Measurements from ENCODE around the gene OR6C76.

GRCh38 chr12:55448825-55449224, 22.8 kb downstream of the OR6C76 start:
- TF ChIP-seq CTCF (IDR thresholded peaks at IDR 0.05) (no peak), POLR2A (IDR thresholded peaks at IDR 0.05) (no peak)

Measured in heart left ventricle (tissue), 13 donors.